GM06990 (cell line): ENCODE results near the gene STK17A.
"Not testable (repeated sequence)": the region's sequence is repeated elsewhere in the genome, so short reads cannot be mapped to it uniquely, and the experiment has no call there.

ENCODE experiments used
- DNase-seq: peaks from one replicate; pipeline ENCODE4 v3.0.0-alpha.2; 2011; ENCODE audit not compliant: insufficient read length; ENCODE audit errors: extremely low read depth
- H3K27me3 ChIP-seq: replicated peaks from 2 replicates; pipeline ENCODE4 v1.6.0; 2011; ENCODE audit warnings: low read length; ENCODE audit not compliant: control insufficient read depth, insufficient read depth
- H3K36me3 ChIP-seq: 2 replicates; pipeline ENCODE4 v1.5.1; 2011; ENCODE audit warnings: low read length; ENCODE audit not compliant: control insufficient read depth, insufficient read depth
- H3K4me3 ChIP-seq: replicated peaks from 2 replicates; pipeline ENCODE4 v1.5.1; 2011; ENCODE audit warnings: low read depth, mild to moderate bottlenecking, control low read depth, low read length
- CTCF ChIP-seq: IDR thresholded peaks from 2 replicates; pipeline ENCODE4 v1.5.1; 2011; ENCODE audit warnings: low read length, control low read depth, mild to moderate bottlenecking, inconsistent platforms; ENCODE audit not compliant: insufficient read depth, poor library complexity, severe bottlenecking

STK17A gene

GRCh38 chr7:43666938-43667337 lies 84.0 kb downstream of the STK17A start:
- Histone ChIP-seq H3K27me3 (no peaks in the 10 kb centered on the region), H3K36me3 (no peaks in the 10 kb centered on the region; the same call in 1 of the 2 replicates), H3K4me3 (no peak overlapping the region)
- no peak for TF ChIP-seq CTCF
- DNase-seq = no peak

- TF ChIP-seq CTCF = no peak
- Histone ChIP-seq H3K4me3 (no peak overlapping the region), H3K27me3 (no peaks in the 10 kb centered on the region), H3K36me3 (no peaks in the 10 kb centered on the region; the same call in 1 of the 2 replicates)
- DNase-seq = no peak
These were observed 85.1 kb downstream of the STK17A start for GRCh38 chr7:43668035-43668434.

- Histone ChIP-seq H3K4me3 (no peak overlapping the region), H3K36me3 (no peaks in the 10 kb centered on the region), H3K27me3 (no peaks in the 10 kb centered on the region)
- no peak for TF ChIP-seq CTCF
- DNase-seq = no peak
These were observed 86.6 kb downstream of the STK17A start for GRCh38 chr7:43669286-43670081.

- H3K36me3 ChIP-seq = no peaks in the 10 kb centered on the region
- no peak overlapping the region for H3K4me3 ChIP-seq
- TF ChIP-seq CTCF = no peak
- H3K27me3 ChIP-seq = no peaks in the 10 kb centered on the region
- no peak for DNase-seq
These were observed 88.6 kb downstream of the STK17A start for GRCh38 chr7:43671521-43671920.

GRCh38 chr7:43673243-43673976 lies 90.5 kb downstream of the STK17A start:
- not testable (repeated sequence) for H3K36me3 ChIP-seq, H3K27me3 ChIP-seq, DNase-seq, H3K4me3 ChIP-seq
